GM21528 (cell line): Measurements from ENCODE around the gene NF1.
"Not testable (repeated sequence)": the region's sequence is repeated elsewhere in the genome, so short reads cannot be mapped to it uniquely, and the experiment has no call there.

Experiments
- ATAC-seq: cut with Tn5 transposase; IDR thresholded peaks from one replicate; pipeline ENCODE4 v1.9.1; 2021; ENCODE audit warnings: mild to moderate bottlenecking, moderate library complexity; ENCODE audit not compliant: unreplicated experiment, low FRiP score

Gene NF1

GRCh38 chr17:31286587-31286986 is 191.8 kb downstream of the NF1 start:
- ATAC-seq, result no peak

DNA sequence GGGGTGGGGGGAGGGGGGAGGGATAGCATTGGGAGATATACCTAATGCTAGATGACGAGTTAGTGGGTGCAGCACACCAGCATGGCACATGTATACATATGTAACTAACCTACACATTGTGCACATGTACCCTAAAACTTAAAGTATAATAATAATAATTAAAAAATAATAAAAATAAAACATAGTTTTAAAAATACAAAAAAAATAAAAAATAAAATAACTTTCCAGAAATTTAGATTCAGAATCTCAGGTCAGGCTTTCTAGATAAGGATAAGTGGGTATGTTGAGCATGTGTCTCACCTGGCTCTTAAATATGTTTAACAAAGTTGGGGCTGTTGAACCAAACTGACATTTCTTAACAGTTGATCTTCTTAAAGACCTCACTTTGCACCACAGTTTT is 193.2 kb downstream of the NF1 start:
- ATAC-seq, result not testable (repeated sequence)

DNA sequence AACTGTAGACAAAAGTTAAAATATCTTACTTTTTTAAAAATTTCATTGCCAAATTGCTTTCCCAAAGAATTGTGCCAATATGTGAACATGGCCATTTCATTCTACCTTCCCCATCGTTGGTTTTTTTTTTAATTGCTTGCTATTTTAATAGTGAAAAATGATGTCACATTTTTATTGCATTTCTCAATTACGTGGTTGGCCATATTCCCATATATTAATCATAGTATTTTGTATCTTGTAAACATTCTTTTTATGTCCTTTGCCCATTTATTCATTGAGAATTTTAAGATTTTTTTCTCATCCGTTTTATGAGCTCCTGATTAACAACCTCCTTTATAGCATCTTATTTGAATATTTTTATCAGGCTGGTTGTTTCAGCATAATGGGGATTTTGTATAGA is 195.0 kb downstream of the NF1 start:
- no peak for ATAC-seq

DNA sequence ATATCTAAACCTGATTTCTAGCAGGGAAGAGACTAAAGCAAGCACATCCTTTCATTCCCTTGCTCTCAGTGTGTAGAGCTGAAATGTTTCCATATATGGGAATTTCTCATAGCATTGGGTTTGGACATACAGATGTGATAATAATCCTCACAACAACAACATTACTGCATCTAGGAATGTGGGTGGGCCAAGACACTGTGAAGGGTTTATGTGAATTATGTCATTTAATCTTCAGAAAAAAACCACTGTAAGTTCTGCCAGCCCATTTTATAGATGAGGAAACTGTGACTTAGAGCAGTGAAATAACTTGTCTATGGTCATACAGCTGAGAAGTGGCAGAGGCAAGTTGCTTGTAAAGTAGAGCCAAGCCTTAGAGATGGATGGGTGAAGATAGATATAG is 197.0 kb downstream of the NF1 start:
- ATAC-seq, result no peak

- ATAC-seq, result no peak
Measured at GRCh38 chr17:31293581-31293980, 198.8 kb downstream of the NF1 start.

DNA sequence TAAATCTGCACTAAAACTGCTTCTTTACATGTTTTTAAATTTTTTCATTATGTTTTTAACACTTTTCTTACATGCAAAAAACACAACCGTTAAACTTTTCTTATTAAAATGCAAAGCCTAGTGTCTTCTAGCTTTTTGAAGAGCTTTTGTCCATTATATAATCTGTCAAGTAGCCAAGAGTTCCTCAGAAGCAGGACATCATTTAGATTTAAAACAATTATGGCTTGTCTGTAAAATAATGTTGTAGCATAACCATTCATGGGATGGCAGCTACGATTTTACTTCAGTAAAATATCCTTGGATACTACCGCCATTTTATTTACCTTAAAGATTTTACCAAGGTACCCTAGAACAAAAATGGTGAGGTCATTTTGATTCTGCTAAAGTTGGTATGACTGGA is 199.5 kb downstream of the NF1 start:
- ATAC-seq, result no peak

GRCh38 chr17:31294820-31295488 is 200.2 kb downstream of the NF1 start:
- ATAC-seq, result no peak

DNA sequence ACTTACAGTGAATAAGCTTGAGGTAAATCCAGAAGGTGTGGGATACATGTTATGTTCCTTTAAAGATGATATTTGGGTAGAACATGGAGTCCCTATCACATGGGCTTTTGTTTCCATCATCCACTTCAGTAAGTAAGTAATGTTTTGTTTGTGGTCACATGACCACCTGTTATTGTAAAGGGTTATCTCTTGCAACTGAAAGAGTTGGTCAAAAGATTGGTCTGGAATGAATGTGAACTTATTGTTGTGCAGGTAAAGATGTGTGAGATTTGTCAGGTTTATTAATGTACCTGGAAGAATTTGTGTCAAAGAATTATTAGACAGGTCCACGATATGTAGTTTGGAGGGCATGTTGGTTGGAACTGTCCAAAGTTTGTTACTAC is 200.7 kb downstream of the NF1 start:
- ATAC-seq, result no peak

DNA sequence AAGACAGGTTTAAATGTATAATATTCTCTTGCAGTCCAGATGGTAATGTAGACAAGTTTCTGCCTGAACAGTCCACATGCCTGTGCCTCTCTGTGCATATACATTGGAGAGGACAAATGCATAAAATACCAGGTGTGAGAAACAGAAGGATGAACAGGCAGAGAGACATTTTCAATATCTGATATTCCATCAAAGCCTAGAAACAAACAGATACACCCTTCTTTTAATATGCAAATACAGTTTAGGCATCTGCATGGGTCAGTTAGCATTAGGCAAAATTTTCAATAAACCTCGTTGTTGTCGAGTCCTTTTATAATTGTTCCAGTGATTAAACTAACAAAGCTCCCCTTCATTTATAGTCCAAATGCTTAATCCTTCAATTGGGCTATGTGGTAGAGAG is 201.4 kb downstream of the NF1 start:
- ATAC-seq, result no peak

DNA sequence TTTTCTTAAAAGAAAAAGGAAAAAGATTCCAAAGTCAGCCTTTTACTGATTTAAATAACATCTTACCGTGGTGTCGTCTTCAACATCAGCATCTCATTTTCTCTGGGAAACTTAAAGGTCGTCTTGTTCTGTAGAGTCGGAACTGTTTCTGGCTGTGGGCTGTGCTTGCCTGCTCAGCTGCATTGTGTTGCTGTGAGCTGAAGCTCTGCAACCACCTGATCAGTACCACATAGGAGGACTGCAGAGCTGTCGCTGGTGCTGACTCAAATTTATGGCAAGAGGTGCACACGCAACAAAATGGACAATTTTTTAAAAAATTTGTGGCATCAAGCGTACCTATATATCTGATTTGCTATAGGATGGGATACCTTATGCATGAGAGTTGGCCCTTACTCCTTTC is 202.3 kb downstream of the NF1 start, which contains the start of gene OMG:
TSS of gene OMG (minus strand) at position 150 of the 400 bp plus-strand sequence. CDS start 908 bp downstream, outside the sequence.
- ATAC-seq, result no peak

- ATAC-seq, result no peak
Measured at GRCh38 chr17:31299624-31300023, 204.8 kb downstream of the NF1 start.

DNA sequence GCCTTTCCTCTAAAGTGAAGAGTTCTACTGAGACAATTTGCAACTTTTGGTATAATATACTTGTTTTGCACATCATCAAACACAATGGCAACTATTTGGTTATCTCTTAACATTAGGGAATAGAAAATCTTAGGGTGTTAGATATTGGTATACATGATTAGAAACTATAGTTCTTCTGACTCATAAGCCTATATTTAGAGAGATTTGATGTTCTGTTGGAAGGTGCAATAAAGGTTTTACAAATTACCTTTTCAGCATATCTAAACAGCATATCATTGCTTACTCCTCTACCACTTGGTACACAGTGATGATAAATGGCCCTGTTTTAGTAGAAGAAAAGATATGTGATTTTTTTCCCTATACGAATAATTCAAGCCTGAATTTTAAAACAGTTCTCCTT is 212.9 kb downstream of the NF1 start:
- no peak for ATAC-seq

DNA sequence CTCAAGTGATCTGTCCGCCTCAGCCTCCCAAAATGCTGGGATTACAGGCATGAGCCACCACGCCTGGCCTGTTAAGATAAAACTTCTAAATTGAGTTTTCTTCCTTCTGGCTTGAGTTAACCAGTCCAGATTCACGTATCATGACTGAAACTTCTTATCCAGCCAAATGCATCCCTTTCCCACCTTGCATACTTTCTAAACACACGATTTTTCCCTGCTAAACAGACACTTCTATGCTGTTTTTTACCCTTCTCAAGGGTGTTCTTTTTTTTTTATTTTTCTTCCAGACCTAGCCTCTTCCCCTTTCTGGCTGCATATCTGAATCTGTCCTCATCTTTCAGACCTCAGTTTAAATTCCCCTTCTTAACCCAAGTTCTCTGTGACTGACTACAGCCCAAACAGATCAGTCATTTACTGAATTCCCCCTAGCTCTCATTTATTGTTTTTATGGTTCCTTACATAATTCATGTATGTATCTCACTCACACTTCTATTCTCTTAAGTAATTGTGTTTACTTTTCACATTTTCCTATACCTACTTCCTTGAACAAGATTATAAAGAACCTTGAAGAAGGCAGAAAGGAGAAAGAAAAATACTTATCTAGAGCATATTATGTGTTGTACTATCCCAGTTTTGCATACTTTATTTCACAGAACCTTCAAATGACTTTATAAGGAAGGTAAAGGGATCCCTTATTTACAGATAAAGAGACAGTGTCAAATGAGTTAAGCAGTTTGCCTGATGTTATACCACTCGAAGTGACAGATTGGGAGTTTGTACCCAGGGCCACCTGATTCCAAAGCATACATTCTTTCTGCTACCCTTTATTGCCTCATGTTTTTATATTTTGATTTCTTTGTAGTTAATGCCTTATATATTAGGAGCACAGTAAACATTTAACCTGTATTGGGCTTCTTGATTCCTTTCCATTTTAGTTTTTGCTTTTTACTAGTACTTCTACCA is 213.9 kb downstream of the NF1 start:
- no peak for ATAC-seq

DNA sequence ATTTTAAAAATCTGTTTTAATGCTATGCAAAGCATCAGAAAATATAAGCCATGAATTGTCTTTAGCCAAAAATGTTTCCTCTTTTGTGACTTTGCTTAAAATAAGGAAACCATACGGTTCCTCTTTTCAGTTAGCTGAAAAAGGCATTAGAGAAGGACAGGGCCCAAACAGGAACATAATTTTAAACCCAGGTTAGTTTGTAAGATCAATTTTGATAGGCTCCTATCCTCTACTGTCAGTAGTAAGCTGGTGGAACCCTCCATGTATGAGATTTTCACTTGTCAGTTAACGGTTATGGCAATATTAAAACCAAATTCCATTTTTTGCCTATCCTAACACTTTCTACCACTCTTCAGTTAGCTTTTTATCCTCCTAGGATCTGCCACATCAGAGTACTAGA is 214.8 kb downstream of the NF1 start:
- no peak for ATAC-seq

DNA sequence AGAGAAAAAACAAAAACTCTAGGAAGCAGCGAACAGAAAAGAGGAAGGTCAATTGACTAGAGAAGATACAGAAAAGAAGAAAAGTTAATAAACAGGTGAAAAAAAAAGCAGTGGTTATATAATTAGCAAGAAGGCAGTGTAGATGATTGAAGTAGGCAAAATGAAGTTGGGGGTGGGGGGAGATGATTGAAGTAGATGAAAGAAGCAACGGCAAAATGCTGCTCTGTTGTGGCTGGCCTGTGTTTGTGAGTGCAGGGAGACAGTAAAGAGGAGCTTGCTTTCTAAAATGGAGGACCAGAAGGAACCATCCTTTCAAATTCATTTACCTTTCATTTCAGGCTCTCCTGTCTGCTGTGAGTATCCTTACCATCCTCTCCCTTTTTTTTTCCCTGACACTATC is 215.5 kb downstream of the NF1 start:
- no peak for ATAC-seq

DNA sequence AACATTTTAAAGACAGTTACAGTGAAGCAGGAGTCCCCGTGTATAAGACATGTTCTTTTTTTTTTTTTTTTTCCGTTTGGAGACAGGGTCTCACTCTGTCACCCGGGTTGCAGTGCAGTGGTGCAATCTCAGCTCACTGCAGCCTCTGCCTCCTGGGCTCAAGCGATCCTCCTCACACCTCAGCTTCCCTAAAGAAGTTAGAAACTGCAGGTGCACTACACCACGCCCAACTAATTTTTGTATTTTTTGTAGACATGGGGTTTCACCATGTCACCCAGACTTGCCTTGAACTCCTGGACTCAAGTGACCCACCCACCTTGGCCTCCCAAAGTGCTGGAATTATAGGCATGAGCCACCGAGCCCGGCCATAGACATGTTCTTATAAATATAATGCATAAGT is 216.1 kb downstream of the NF1 start:
- ATAC-seq, result no peak

- ATAC-seq, result no peak
Measured at GRCh38 chr17:31311526-31311925, 216.7 kb downstream of the NF1 start.

GRCh38 chr17:31312223-31312622 is 217.4 kb downstream of the NF1 start:
- ATAC-seq, result not testable (repeated sequence)

DNA sequence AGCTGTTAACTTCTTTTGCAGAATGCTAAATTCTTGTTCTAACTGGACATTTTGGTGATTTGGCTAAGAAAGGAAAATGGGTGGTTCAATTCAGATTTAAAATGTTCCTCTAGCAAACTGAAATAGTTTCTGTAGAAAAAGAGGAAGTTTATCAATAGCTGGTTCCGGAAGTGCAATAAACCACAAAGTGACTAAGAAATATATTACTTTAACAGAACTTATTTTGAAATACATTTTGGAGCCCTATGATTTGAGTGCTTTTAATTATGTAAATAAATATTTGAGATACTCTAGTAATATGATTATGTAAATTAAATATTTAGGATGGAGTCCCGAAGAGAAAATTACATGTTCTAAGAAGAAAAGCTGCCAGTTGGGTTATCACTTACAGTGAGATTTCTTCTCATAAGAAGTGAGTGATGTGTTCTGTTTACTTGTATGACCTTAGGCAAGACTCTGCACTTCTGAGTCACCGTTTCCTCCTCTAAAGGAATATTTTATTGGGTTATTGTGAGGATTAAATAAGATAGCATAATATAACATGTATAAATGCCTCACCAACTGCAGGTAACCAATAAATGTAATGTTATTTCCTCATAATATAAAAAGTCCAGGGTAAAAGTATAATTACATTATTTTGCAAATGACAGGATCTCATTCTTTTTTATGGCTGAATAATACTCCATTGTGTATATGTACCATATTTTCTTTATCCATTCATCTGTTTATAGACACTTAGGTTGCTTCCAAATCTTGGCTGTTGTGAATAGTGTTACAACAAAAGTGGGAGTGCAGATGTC is 219.4 kb downstream of the NF1 start, which contains the start of gene EVI2B:
TSS of gene EVI2B (minus strand) at position 73 of the 800 bp plus-strand sequence. CDS start 8,445 bp downstream, outside the sequence.
- no peak for ATAC-seq

- no peak for ATAC-seq
Measured at GRCh38 chr17:31314782-31315100, 220.0 kb downstream of the NF1 start.

GRCh38 chr17:31318298-31318801 is 223.6 kb downstream of the NF1 start:
- ATAC-seq, result no peak
